HepG2 (cell line): Measurements from ENCODE around the gene HOXA11. TPM values are rescaled to one million over a fixed set of nuclear protein-coding genes. Genes with fewer than 3 reads are reported as not detected.

Experiments
- CEBPG ChIP-seq: IDR thresholded peaks from 2 replicates; pipeline ENCODE4 v1.6.1; 2016
- CTCF ChIP-seq: sonication (generic); formaldehyde crosslinking; IDR thresholded peaks from 2 replicates; pipeline ENCODE4 v1.5.0; 2020; ENCODE audit warnings: mild to moderate bottlenecking, missing genetic modification reagents, moderate library complexity
- FOXJ3 ChIP-seq: sonication (generic); formaldehyde crosslinking; IDR thresholded peaks from 2 replicates; pipeline ENCODE4 v1.4.0; 2020; ENCODE audit warnings: missing genetic modification reagents, mild to moderate bottlenecking, borderline replicate concordance
- MXD3 ChIP-seq: IDR thresholded peaks from 2 replicates; pipeline ENCODE4 v1.6.1; 2016; ENCODE audit warnings: mild to moderate bottlenecking, missing biosample characterization, missing genetic modification reagents
- NFE2L1 ChIP-seq: sonication (generic); formaldehyde crosslinking; IDR thresholded peaks from 2 replicates; pipeline ENCODE4 v1.4.0; 2020; ENCODE audit warnings: missing genetic modification reagents, mild to moderate bottlenecking, borderline replicate concordance
- PHF21A ChIP-seq: sonication (generic); formaldehyde crosslinking; IDR thresholded peaks from 2 replicates; pipeline ENCODE4 v1.5.0; 2020; ENCODE audit warnings: mild to moderate bottlenecking, missing genetic modification reagents
- RNF219 ChIP-seq: sonication (generic); formaldehyde crosslinking; IDR thresholded peaks from 2 replicates; pipeline ENCODE4 v1.5.0; 2020; ENCODE audit warnings: mild to moderate bottlenecking, missing genetic modification reagents
- SAP130 ChIP-seq: IDR thresholded peaks from 2 replicates; pipeline ENCODE4 v1.6.1; 2016; ENCODE audit warnings: low read depth
- SETDB1 ChIP-seq: sonication (generic); formaldehyde crosslinking; IDR thresholded peaks from 2 replicates; pipeline ENCODE4 v1.5.1; 2020; ENCODE audit warnings: missing genetic modification reagents, mild to moderate bottlenecking, borderline replicate concordance
- STAT6 ChIP-seq: sonication (generic); formaldehyde crosslinking; IDR thresholded peaks from 2 replicates; pipeline ENCODE4 v1.4.0; 2020; ENCODE audit warnings: missing genetic modification reagents, mild to moderate bottlenecking, borderline replicate concordance
- ZBTB40 ChIP-seq, 2 experiments: fragments of 450-650 bp in 1 of 2; sonication (generic) in 1 of 2; formaldehyde crosslinking in 1 of 2; IDR thresholded peaks; 2 replicates each; pipeline versions ENCODE4 v1.6.1 to v1.8.0; 2016 to 2022; ENCODE audit warnings: antibody characterized with exemption in 1 of 2, mild to moderate bottlenecking in 1 of 2, missing genetic modification reagents in 1 of 2
- ZFY ChIP-seq: sonication (generic); formaldehyde crosslinking; IDR thresholded peaks from 2 replicates; pipeline ENCODE4 v1.4.0; 2020; ENCODE audit warnings: missing genetic modification reagents
- polyA plus RNA-seq, 8 experiments: library from polyadenylated mRNA; depleted of rRNA in 3 of 8; stranded (reverse) in 7 of 8; unstranded in 1 of 8; fragments of >200 nt; fragmentation: Illumina TruSeq in 4 of 8; extraction: Trizol in 4 of 8; gene quantifications; 2 replicates each; pipeline versions ENCODE4 v1.2.1 to v1.2.3, GENCODE V29; 2011 to 2016; ENCODE audit warnings: low read depth in 4 of 8, missing spikeins in 1 of 8, mixed read lengths in 1 of 8; ENCODE audit not compliant: insufficient read depth in 1 of 8
- total RNA-seq, 5 experiments: library from RNA; depleted of rRNA; stranded (reverse); fragments of >200 nt; fragmentation: Illumina TruSeq; extraction: Trizol; gene quantifications; 2 replicates each; pipeline ENCODE4 v1.2.3, GENCODE V29; 2016; ENCODE audit warnings: low read depth in 1 of 5

HOXA11 gene
- total and polyA plus RNA-seq, 2 of the 13 experiments (the other 11 are each of a cell fraction or from before 2014, with no cell fraction given) = not detected

- TF ChIP-seq STAT6 (CRISPR knock-in tag) = no peak
- 0 out of 2 replicates have a peak, but pooled peaks have one; percentile 18 for TF ChIP-seq PHF21A (CRISPR knock-in tag)
- TF ChIP-seq ZFY (CRISPR knock-in tag) = peak; percentile 59
- 0 out of 2 replicates have a peak, but pooled peaks have one; percentile 4 for TF ChIP-seq MXD3 (CRISPR knock-in tag)
- TF ChIP-seq CTCF (CRISPR knock-in tag) = peak; percentile 31; the same call in 1 of the 2 replicates
- no peak for TF ChIP-seq CEBPG (CRISPR knock-in tag)
- no peak for TF ChIP-seq ZBTB40 (IDR thresholded peaks at IDR 0.05)
- no peak for TF ChIP-seq ZBTB40 (CRISPR knock-in tag; IDR thresholded peaks at IDR 0.05)
- TF ChIP-seq FOXJ3 (CRISPR knock-in tag) = no peak
- TF ChIP-seq NFE2L1 (CRISPR knock-in tag) = no peak
- no peak for TF ChIP-seq SETDB1 (CRISPR knock-in tag)
- TF ChIP-seq SAP130 (CRISPR knock-in tag) = peak; percentile 55
- TF ChIP-seq RNF219 = no peak
These were observed 43.0 kb downstream of the HOXA11 start (continued) for GRCh38 chr7:27141923-27142579.
